ENCODE data around the gene XAB2. TPM values are rescaled to one million over a fixed set of nuclear protein-coding genes. Genes with fewer than 3 reads are reported as not detected.
"Not testable (repeated sequence)": the region's sequence is repeated elsewhere in the genome, so short reads cannot be mapped to it uniquely, and the experiment has no call there.

XAB2 gene
- total RNA-seq, 1 donor from 2014 or later, result 39.7 TPM

GRCh38 chr19:7579182-7579581 is 50.2 kb downstream of the XAB2 start:
- intact Hi-C loops (cut with micrococcal nuclease), result no loop called here

GRCh38 chr19:7578127-7578526 is 51.2 kb downstream of the XAB2 start:
- intact Hi-C loops (cut with micrococcal nuclease), result no loop called here

- intact Hi-C loops (cut with micrococcal nuclease), result not testable (repeated sequence)
Measured at GRCh38 chr19:7577422-7577821, 51.9 kb downstream of the XAB2 start.

GRCh38 chr19:7575434-7576040 is 53.8 kb downstream of the XAB2 start:
- intact Hi-C loops (cut with micrococcal nuclease), result no loop called here

- intact Hi-C loops (cut with micrococcal nuclease), result no loop called here
Measured at GRCh38 chr19:7570761-7571160, 58.6 kb downstream of the XAB2 start.

Other genes with a start within 250 kb of the XAB2 start
- gene PEX11G, start 140.5 kb downstream of the XAB2 start, total RNA-seq, result 0.45 and 0.57 TPM in 2 replicates
- gene ZNF358, start 113.4 kb downstream of the XAB2 start, total RNA-seq, result 5.2 and 5.3 TPM in 2 replicates
- gene MCOLN1, start 106.9 kb downstream of the XAB2 start, total RNA-seq, result 10.7 and 13.2 TPM in 2 replicates
- 115 and 116 TPM in 2 replicates for gene PNPLA6, start 93.8 kb downstream of the XAB2 start, total RNA-seq
- gene CAMSAP3, start 33.7 kb downstream of the XAB2 start, total RNA-seq, result 0.11 and 0.16 TPM in 2 replicates
- 129 and 134 TPM in 2 replicates for gene PET100, start 248 bp upstream of the XAB2 start, total RNA-seq
- gene PCP2, start 4.2 kb upstream of the XAB2 start, total RNA-seq, result 0.82 and 2.0 TPM in 2 replicates
- 124 and 129 TPM in 2 replicates for gene STXBP2, start 7.6 kb upstream of the XAB2 start, total RNA-seq
- gene RETN, start 39.5 kb upstream of the XAB2 start, total RNA-seq, result 0.55 TPM in 1 of 2 replicates, not detected in the other
- not detected in 2 replicates for gene MCEMP1, start 47.5 kb upstream of the XAB2 start, total RNA-seq
- gene TRAPPC5, start 51.3 kb upstream of the XAB2 start, total RNA-seq, result 65.6 and 76.9 TPM in 2 replicates
- gene FCER2, start 72.6 kb upstream of the XAB2 start, total RNA-seq, result 0.25 TPM in 1 of 2 replicates, not detected in the other
- not detected in 2 replicates for gene CLEC4G, start 102.6 kb upstream of the XAB2 start, total RNA-seq
- gene CD209, start 118.0 kb upstream of the XAB2 start, total RNA-seq, result not detected in 2 replicates
- not detected in 2 replicates for gene CLEC4M, start 133.7 kb upstream of the XAB2 start, total RNA-seq
- gene EVI5L, start 200.7 kb upstream of the XAB2 start, total RNA-seq, result 5.1 and 6.0 TPM in 2 replicates
- gene PRR36, start 244.8 kb upstream of the XAB2 start, total RNA-seq, result 0.09 TPM in 1 of 2 replicates, not detected in the other

All from T-helper 2 cell treated with Interferon-gamma antibody and Interleukin-4, amounts not matched to agents 100 ng/mL and 5 ng/mL, for 36 hours (primary cell).